ENCODE data around the gene CALD1. TPM values are rescaled to one million over a fixed set of nuclear protein-coding genes. Genes with fewer than 3 reads are reported as not detected.

The CALD1 gene
- total RNA-seq, 1 experiment from 2014 or later = 147 TPM

DNA sequence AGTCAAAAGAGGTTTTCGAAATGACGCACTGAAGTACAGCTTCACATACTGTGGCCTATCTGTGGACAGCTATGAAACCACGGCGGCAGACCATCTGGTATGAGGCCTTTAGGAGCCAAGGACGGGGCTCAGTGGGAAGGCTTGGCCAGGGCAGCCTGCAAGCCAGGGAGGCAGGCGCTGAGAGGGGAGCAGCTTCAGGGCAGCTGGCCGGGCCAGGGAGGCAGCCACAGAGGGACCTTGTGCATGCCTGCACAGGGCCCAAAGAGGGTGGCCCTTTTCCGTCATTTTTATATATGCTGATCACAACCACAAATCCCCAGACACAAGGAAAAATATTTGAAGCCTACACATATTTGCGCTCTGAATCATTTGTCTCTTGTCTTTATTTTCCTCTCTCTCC, 13.5 kb downstream of the CALD1 start (continued):
- TF ChIP-seq, protein P1, sequence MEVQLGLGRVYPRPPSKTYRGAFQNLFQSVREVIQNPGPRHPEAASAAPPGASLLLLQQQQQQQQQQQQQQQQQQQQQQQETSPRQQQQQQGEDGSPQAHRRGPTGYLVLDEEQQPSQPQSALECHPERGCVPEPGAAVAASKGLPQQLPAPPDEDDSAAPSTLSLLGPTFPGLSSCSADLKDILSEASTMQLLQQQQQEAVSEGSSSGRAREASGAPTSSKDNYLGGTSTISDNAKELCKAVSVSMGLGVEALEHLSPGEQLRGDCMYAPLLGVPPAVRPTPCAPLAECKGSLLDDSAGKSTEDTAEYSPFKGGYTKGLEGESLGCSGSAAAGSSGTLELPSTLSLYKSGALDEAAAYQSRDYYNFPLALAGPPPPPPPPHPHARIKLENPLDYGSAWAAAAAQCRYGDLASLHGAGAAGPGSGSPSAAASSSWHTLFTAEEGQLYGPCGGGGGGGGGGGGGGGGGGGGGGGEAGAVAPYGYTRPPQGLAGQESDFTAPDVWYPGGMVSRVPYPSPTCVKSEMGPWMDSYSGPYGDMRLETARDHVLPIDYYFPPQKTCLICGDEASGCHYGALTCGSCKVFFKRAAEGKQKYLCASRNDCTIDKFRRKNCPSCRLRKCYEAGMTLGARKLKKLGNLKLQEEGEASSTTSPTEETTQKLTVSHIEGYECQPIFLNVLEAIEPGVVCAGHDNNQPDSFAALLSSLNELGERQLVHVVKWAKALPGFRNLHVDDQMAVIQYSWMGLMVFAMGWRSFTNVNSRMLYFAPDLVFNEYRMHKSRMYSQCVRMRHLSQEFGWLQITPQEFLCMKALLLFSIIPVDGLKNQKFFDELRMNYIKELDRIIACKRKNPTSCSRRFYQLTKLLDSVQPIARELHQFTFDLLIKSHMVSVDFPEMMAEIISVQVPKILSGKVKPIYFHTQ (CRISPR knock-in tag; IDR thresholded peaks at IDR 0.05) = no peak
- TF ChIP-seq HMGXB4 (CRISPR knock-in tag; IDR thresholded peaks at IDR 0.05) (no peak), MAX (CRISPR knock-in tag; IDR thresholded peaks at IDR 0.05) (no peak), ZNF317 (CRISPR knock-in tag; IDR thresholded peaks at IDR 0.05; ENCODE audit: borderline replicate concordance, low read depth) (no peak), TEAD1 (CRISPR knock-in tag; IDR thresholded peaks at IDR 0.05) (no peak), CREB1 (CRISPR knock-in tag; IDR thresholded peaks at IDR 0.05) (no peak), ERG (CRISPR knock-in tag; IDR thresholded peaks at IDR 0.05) (no peak)

- H3K27me3 Mint-ChIP-seq (ENCODE audit: low read depth) = no peaks in the 10 kb centered on the region
- ChIA-PET CTCF (no interaction called here), POLR2A (no interaction called here)
- peaks cover 16% of the 10 kb centered on the region for H3K9me3 Mint-ChIP-seq
- no peak for ATAC-seq
- TF ChIP-seq RORB (CRISPR knock-in tag; IDR thresholded peaks at IDR 0.05) = no peak
- TF ChIP-seq NFATC4 (CRISPR knock-in tag; IDR thresholded peaks at IDR 0.05) = no peak
- no peak for TF ChIP-seq FOXP1 (CRISPR knock-in tag; IDR thresholded peaks at IDR 0.05; ENCODE audit: borderline replicate concordance)
- no peak for TF ChIP-seq ZNF232 (CRISPR knock-in tag; IDR thresholded peaks at IDR 0.05)
- TF ChIP-seq ARID4B (CRISPR knock-in tag; IDR thresholded peaks at IDR 0.05; ENCODE audit: borderline replicate concordance) = no peak
- TF ChIP-seq, protein P1 (CRISPR knock-in tag; IDR thresholded peaks at IDR 0.05) = no peak
- H3K27ac Mint-ChIP-seq = no peak overlapping the region; the same call in 1 of the 2 replicates
- DNase-seq (ENCODE audit: low spot score) = no peak
- no peak overlapping the region for H3K4me3 Mint-ChIP-seq
- peaks cover 26% of the 10 kb centered on the region for H3K36me3 Mint-ChIP-seq
- H3K4me1 Mint-ChIP-seq = peaks cover 28% of the 10 kb centered on the region
These were observed 15.8 kb downstream of the CALD1 start for GRCh38 chr7:134795231-134795630.

All from WTC11 (cell line).